Subcutaneous abdominal adipose tissue (tissue), 5 donors: ENCODE results near the gene PRR15L.
A peak's percentile ranks its signal among the peaks of the same experiment; 100 is the strongest.
"Not testable (repeated sequence)": the region's sequence is repeated elsewhere in the genome, so short reads cannot be mapped to it uniquely, and the experiment has no call there.

Experiments used
- H3K27ac ChIP-seq: one replicate; pipeline ENCODE4 v1.7.0; 2013; ENCODE audit warnings: low read depth, mild to moderate bottlenecking, inconsistent platforms, low read length, moderate library complexity
- H3K27me3 ChIP-seq, 5 donors: one replicate each; pipeline ENCODE4 v1.7.0; 2013; ENCODE audit warnings: low read length in 5 of 5, inconsistent platforms in 1 of 5; ENCODE audit not compliant: control insufficient read depth in 5 of 5, insufficient read depth in 4 of 5
- H3K36me3 ChIP-seq, 5 donors: one replicate each; pipeline ENCODE4 v1.7.0; 2013; ENCODE audit warnings: low read length in 5 of 5; ENCODE audit not compliant: control insufficient read depth in 5 of 5, insufficient read depth in 5 of 5
- H3K4me1 ChIP-seq, 5 donors: one replicate each; pipeline ENCODE4 v1.7.0; 2013; ENCODE audit warnings: low read length in 5 of 5, mild to moderate bottlenecking in 3 of 5, moderate library complexity in 1 of 5; ENCODE audit not compliant: control insufficient read depth in 5 of 5, insufficient read depth in 5 of 5
- H3K4me3 ChIP-seq, 5 donors: one replicate each; pipeline ENCODE4 v1.7.0; 2013; ENCODE audit warnings: low read length in 5 of 5, low read depth in 1 of 5
- H3K9ac ChIP-seq, 5 donors: one replicate each; pipeline ENCODE4 v1.7.0; 2013; ENCODE audit warnings: low read length in 5 of 5, mild to moderate bottlenecking in 4 of 5, moderate library complexity in 3 of 5
- H3K9me3 ChIP-seq, 5 donors: one replicate each; pipeline ENCODE4 v1.7.0; 2013; ENCODE audit warnings: low read length in 5 of 5; ENCODE audit not compliant: control insufficient read depth in 5 of 5
- donor health status: healthy.
- donor health status: healthy.
- donor health status: healthy.
- donor health status: healthy.
- donor health status: healthy.

Gene PRR15L, protein sequence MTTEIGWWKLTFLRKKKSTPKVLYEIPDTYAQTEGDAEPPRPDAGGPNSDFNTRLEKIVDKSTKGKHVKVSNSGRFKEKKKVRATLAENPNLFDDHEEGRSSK

DNA sequence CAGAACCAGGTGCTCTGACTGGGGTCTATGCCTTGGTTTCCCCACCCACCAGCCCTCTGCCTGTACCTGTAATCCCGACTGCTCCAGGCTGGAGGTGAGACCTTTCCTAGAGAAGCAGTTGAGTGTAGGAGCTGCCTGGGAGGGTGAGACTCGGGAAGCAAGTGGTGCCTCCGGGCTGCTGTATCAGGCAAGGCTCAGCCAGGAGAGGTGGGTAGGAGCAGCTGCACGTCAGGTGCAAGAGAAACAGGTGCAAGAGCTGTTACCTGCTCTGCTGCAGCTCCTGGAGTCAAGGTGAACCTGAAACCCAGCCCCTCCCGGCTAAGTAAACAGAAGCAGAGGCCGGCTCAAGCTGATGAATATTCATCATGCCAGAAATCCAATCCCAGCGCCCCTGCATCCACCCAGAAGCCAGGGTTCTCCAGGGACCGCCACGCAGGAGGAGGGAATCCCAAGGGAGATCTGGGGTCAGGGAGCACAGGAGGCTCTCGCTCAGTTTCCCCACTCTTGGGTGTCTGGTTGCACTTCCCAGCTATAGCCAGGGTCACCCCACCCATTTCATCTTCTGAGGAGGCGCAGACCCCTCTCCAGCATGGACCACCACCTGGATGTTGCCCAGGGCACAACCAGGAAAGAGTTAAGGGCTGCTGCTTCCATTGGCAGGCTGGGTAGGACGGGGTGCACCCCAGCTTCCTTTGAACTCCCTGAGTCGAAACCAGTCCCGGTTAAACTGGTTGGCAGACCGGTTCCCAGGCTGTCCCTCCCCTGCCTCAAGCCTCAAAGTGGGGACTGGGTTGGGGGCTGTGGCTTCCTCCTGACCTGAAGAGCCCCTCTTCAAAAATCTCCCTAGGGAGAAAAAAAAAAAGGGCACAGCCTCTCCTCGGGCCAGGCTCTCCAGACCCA is at the start of gene PRR15L:
TSS of gene PRR15L (minus strand) at position 293 of the 900 bp plus-strand sequence. CDS start 4,649 bp downstream, outside the sequence.
- no peaks in the 10 kb centered on the region for H3K36me3 ChIP-seq
- H3K4me3 ChIP-seq = no peak within 1 kb of the TSS
- H3K27ac ChIP-seq = no peak within 1 kb of the TSS
- no peaks in the 10 kb centered on the region for H3K9me3 ChIP-seq
- no peak within 1 kb of the TSS for H3K9ac ChIP-seq
- no peaks in the 10 kb centered on the region for H3K27me3 ChIP-seq
- H3K4me1 ChIP-seq = no peaks in the 10 kb centered on the region

DNA sequence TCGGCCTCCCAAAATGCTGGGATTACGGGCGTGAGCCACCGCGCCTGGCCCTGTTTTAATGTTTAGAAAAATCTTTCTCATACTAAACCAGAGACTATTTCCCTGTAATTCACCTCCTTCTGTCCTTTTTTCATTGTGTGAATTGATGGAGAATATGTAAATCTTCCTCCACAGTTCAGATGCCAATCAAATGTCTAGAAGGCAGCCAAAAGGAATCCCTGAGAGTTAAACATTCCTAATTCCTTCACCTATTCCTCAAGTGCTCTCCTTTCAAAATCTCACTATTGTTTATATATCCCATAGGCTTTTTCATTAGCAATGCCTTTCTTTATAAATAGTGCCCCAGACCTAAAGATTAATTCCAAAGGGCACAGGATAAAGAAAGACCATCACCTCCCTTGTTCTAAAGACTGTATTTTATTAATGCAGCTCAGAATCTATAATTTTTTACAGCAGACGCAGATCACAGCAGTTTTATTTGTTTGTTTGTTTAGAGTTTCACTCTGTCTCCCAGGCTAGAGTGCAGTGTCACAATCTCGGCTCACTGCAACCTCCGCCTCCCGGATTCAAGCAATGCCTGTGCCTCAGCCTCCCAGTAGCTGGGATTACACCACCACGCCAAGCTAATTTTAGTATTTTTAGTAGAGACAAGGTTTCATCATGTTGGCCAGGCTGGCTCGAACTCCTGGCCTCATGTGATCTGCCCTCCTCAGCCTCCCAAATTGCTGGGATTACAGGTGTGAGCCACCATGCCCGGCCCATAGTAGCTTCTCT is 49.4 kb upstream of the PRR15L start:
- Histone ChIP-seq H3K27me3 (peaks cover 0 to 11% (median 7%) of the 10 kb centered on the region in 5 donors), H3K9ac (no peak overlapping the region), H3K4me1 (peaks cover 7 to 26% (median 25%) of the 10 kb centered on the region in 5 donors), H3K4me3 (no peak overlapping the region), H3K36me3 (no peaks in the 10 kb centered on the region), H3K27ac (no peak overlapping the region), H3K9me3 (no peaks in the 10 kb centered on the region)

DNA sequence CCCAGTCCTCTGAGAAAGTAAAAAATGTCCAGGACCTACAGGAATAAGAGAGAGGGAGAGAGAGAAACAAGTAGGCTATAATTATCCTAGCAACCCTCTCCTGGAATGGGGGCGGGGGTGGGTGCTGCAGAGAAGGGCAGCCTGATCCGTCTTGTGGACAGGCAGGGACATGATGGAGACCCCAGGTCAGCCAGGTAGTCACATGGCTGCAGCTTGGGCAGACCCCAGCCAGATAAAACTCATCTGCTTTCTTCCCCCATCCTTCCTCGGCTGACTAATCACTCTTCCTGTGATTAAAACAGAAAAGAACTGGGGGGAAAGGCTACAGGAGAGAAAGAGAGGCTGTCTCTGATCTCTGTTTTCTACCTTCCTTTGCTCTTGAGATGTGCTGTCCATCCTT is 47.3 kb upstream of the PRR15L start:
- H3K9me3 ChIP-seq = no peaks in the 10 kb centered on the region
- no peaks in the 10 kb centered on the region for H3K36me3 ChIP-seq
- no peak overlapping the region for H3K9ac ChIP-seq
- no peak overlapping the region for H3K4me3 ChIP-seq
- H3K4me1 ChIP-seq = peaks cover 7 to 23% (median 22%) of the 10 kb centered on the region in 5 donors
- H3K27ac ChIP-seq = no peak overlapping the region
- H3K27me3 ChIP-seq = peaks cover 0 to 3% (median 0%) of the 10 kb centered on the region in 5 donors

DNA sequence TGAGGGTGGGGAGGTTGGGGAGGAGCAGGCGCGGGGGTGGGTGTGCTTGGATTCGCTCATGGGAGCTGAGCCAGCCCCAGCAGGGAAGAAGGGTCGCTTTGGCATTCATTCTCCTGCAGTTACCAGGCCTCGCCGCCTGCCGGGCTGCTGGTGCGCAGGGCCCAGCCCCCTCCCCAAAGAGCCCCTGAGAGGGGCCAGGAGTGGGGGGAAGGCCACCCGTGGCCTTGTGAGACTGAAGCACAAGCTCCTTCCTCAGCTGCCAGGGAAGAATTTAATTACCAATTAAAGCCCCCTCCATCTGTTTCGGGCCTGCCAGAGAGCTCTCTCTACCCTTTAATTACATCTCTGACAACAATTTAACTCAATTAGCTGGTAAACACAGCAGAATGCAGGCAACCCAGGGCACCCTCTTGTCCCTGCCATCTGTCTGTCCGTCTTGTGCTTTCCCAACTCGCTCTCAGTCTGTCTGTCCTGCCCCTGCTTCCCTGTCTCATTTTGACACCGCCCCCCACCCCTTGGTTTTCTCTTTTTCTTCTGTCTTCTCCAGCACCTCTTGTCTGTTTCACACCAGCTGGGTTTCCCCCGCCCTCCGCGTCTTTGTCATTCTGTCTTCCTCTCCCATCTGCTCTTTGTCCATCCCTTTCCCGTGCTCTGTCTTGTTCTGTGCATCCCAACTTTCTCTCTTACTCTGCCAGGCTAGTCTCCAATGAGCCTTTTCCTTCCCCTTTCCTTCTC is 45.9 kb upstream of the PRR15L start:
- Histone ChIP-seq H3K9me3 (no peaks in the 10 kb centered on the region), H3K4me1 (peaks cover 7 to 23% (median 21%) of the 10 kb centered on the region in 5 donors), H3K4me3 (no peak overlapping the region), H3K9ac (no peak overlapping the region), H3K27me3 (peaks cover 0 to 3% (median 0%) of the 10 kb centered on the region in 5 donors), H3K27ac (no peak overlapping the region), H3K36me3 (no peaks in the 10 kb centered on the region)

DNA sequence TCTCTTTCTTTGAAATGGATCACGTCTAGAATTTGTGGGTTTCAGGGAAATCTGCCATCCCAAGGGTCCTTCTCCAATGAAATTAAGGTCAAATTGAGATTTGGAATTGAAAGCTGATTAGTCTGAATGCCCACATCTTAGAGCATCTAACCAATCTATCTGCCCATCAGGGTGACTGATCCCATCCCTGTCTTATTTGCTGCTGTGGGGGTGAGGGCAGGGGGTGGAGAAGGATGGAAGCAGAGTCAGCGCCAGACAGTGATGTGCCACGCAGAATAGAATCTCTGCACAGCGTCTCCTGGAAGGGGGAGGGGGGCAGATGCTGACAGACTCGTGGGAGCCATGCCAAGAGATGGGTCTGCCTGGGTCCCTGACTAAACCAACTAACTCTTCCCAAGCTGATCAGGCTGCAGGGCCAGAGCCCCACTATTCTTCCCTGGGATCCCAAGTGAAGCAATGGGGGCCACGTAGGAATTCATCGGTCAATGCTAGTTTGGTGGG is 45.3 kb upstream of the PRR15L start:
- Histone ChIP-seq H3K9ac (peak overlapping the region in 1 of 5 donors; percentile 8), H3K27me3 (peaks cover 0 to 3% (median 0%) of the 10 kb centered on the region in 5 donors), H3K9me3 (no peaks in the 10 kb centered on the region), H3K36me3 (no peaks in the 10 kb centered on the region), H3K4me1 (peaks cover 7 to 23% (median 19%) of the 10 kb centered on the region in 5 donors), H3K4me3 (no peak overlapping the region), H3K27ac (no peak overlapping the region)

DNA sequence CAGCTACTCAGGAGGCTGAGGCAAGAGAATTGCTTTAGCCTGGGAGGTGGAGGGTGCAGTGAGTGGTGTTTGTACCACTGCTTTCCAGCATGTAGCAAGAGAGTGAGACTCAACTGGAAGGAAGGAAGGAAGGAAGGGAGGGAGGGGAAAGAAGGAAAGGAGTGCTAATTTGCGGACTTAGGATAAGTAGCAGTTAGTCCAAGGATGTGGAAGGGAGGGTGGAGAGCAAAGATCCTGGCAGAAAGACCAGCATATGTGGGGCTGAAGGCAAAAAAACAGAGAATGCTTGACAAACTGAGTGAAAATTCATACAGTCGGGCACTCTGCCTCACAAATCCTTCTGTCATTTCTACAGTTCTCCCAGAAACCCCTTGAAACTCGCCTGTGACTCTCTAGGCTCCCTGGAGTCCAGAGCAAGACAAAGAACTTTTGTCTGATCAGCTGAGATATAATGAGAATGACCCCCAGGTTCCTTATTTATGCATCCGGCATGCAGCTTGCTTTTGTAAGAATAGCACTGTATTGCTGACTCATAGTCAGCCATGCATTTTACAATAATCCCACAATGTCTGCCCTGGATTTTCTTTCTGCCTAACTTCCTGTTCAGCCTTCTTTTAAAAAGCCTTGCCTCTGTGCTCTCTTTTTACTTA is 44.7 kb upstream of the PRR15L start:
- Histone ChIP-seq H3K27me3 (peaks cover 0 to 3% (median 0%) of the 10 kb centered on the region in 5 donors), H3K4me1 (peaks cover 7 to 26% (median 20%) of the 10 kb centered on the region in 5 donors), H3K4me3 (peak overlapping the region in 2 of 5 donors; percentile 28 to 32), H3K9me3 (no peaks in the 10 kb centered on the region), H3K9ac (peak overlapping the region in 2 of 5 donors; percentile 8 to 42), H3K36me3 (no peaks in the 10 kb centered on the region), H3K27ac (no peak overlapping the region)

DNA sequence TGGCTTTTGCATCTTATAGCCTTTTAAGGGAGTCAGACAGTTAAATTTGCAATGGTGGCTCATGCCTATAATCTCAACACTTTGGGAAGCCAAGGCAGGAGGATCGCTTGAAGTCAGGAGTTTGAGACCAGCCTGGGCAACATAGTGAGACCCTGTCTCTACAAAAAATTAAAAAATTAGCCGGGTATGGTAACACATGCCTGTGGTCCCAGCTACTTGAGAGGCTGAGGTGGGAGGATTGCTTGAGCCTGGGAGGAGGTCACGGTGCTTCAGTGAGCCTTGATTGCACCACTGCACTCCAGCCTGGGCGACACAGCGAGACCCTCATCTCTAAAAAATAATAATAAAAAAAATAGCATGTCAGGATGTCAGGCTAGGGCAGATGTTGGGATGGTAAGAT is 44.0 kb upstream of the PRR15L start:
- H3K4me3 ChIP-seq, H3K9ac ChIP-seq, H3K9me3 ChIP-seq, H3K27ac ChIP-seq, H3K27me3 ChIP-seq, H3K36me3 ChIP-seq: not testable (repeated sequence)
- H3K4me1 ChIP-seq = peaks cover 7 to 23% (median 20%) of the 10 kb centered on the region in 5 donors

DNA sequence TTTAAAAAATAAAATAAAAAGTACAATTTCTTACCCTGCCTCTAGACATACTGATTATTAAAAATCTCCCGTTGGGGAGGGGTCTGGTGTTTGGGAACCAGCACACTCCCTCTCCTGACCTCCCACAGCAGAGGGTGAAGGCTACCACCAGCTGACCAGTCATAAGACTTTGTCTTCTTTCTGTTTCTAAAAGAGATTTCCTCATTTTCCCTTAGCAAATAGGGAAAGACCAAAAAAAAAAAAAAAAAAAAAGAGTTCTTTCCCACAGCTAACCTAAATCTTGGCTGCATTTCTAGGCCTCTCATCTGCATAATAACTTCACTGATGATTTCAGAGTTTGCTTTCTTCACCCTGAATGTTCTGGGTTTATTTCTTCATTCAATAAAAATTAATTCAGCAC is 43.5 kb upstream of the PRR15L start:
- H3K36me3 ChIP-seq = no peaks in the 10 kb centered on the region
- no peak overlapping the region for H3K9ac ChIP-seq
- H3K4me3 ChIP-seq = no peak overlapping the region
- no peak overlapping the region for H3K27ac ChIP-seq
- peaks cover 0 to 3% (median 0%) of the 10 kb centered on the region in 5 donors for H3K27me3 ChIP-seq
- peaks cover 7 to 23% (median 20%) of the 10 kb centered on the region in 5 donors for H3K4me1 ChIP-seq
- H3K9me3 ChIP-seq = no peaks in the 10 kb centered on the region

DNA sequence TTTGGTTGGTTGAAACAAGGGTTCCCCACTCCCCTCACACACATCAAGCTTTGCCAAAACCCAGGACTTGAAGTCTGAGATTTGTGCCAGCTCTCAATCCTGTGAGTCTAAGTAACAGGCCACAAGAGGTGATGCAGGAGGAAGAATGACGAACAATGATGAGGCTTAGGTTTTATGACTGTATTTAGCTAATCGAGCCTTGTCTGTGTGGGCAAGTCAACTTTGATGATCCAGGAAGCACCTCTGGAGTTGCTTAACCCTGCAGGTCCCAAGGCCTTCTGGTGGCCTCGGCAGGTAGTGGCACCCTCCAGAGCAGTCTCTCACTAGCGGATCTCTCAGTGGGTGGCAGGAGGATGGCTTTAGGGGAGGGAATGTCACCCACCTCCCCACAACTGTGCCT is 41.9 kb upstream of the PRR15L start:
- no peaks in the 10 kb centered on the region for H3K9me3 ChIP-seq
- H3K27ac ChIP-seq = no peak overlapping the region
- no peak overlapping the region for H3K4me3 ChIP-seq
- H3K9ac ChIP-seq = no peak overlapping the region
- peaks cover 0 to 8% (median 7%) of the 10 kb centered on the region in 5 donors for H3K27me3 ChIP-seq
- H3K36me3 ChIP-seq = no peaks in the 10 kb centered on the region
- peaks cover 7 to 23% (median 20%) of the 10 kb centered on the region in 5 donors for H3K4me1 ChIP-seq
